Left renal pelvis (tissue), 4 donors: ENCODE measurements around the gene CELF5. TPM values are rescaled to one million over a fixed set of nuclear protein-coding genes. Genes with fewer than 3 reads are reported as not detected.

Source experiments
- DNase-seq, 4 donors: peaks; one replicate each; pipeline ENCODE4 v3.0.0-alpha.2; 2013; ENCODE audit warnings: low read depth in 4 of 4, low spot score in 3 of 4
- polyA plus RNA-seq, 4 donors: library from polyadenylated mRNA; unstranded; fragments of 120-200 nt; gene quantifications; one replicate each; pipeline ENCODE4 v1.2.1, GENCODE V29; 2013; ENCODE audit not compliant: insufficient read length in 4 of 4

CELF5 gene
- polyA plus RNA-seq = 1 to 10 TPM in 2 of 4 donors, under 1 TPM in 2; 0.76 to 1.3 (median 0.97) TPM

DNA sequence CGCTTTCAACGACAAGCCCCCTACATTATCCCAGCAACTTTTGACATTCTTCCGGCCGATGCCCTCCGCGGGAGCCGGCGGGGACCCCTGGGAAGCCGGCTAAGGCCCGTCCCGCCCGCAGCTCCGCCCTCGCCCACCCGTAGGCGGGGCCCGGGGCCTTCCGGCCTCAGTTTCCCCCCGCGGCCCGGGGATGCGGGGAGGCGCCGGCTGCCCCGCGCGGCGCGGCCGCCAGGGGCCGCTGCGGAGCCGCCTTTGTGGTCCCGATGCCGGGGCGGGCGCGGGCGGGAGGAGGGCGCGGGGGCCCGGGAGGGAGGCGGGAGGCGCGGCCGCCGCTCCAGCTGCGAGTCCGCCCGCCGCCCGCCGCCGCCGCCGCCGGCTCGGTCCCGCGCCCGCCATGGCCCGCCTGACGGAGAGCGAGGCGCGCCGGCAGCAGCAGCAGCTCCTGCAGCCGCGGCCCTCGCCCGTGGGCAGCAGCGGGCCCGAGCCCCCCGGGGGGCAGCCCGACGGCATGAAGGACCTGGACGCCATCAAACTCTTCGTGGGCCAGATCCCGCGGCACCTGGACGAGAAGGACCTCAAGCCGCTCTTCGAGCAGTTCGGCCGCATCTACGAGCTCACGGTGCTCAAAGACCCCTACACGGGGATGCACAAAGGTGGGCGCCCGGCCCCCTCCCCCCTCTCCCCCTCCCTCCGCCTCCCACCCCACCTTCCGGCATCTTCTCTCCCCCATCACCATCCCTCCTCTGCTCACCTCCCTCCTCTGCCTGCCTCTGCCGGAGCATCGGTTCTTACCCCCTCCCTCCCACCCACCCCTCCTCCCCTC lies at the start of gene CELF5:
TSS of gene CELF5 (plus strand) at position 316 of the 823 bp plus-strand sequence. CDS start at position 395, 79 bp downstream.
- DNase-seq = peak in 2 of 4 donors; percentile 6 to 29

DNA sequence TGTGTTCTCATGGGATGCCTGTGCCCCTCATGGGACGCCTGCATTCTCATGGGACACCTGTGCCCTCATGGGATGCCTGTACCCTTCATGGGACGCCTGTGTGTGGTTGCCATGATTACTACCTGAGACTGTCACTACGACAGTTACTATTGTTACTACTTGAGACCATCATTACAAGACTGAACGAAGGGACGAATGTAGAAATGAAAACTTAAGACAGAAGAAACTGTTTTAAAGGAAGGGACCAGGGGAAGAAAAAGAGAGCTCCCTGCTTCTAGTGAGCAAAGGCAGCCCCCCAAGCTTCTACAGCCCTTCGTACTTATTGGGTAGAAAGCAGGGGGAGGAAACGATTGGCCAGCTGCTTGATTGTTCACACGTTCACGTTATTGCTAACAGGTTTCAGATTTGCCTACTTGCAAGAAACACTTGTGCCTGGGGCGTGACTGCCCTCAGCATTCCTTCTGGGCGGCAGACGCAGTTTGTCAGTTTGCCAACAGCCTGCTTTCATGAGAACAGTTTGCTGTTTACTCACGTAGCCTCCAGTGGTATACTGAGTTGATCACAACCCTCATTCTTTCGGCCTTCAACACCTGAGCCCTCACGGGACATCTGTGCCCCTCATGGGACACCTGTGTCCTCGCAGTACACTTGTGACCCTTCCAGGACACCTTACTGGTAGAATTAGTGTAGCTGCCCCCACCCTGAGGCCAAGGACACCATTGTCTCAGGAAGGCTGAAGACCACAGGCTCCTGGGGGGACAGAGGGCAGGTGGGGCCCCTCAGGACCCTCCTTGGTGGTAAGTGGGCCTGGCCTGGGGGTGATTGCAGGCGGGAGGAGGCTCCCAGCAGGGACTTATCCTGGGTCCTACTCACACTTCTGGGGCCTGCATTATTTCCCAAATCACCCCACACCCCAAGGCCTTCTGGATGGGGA lies 48.4 kb upstream of the CELF5 start:
- DNase-seq = no peak

- DNase-seq = no peak
Observed at GRCh38 chr19:3176715-3177501, 47.6 kb upstream of the CELF5 start.

DNA sequence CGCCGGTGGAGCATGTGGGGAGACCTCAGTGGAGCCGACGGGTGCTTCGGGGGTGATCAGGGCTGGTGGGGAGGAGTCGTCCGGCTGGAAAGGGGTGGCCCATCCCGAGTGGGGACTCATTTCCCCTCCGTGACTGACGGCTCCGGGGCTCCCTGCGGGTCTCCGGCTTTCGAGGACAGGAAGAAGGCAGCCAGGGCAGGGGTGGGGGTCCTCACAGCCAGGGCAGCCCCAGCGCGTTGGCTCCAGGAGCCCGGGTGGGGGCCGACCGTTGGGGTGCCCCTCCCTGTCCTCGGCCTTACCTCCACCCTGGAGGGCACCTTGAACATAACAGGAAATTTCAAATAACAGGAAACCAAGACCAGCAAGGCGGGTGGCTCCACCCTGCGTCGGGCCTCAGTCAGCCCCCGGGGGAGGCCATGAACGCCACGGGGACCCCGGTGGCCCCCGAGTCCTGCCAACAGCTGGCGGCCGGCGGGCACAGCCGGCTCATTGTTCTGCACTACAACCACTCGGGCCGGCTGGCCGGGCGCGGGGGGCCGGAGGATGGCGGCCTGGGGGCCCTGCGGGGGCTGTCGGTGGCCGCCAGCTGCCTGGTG lies 46.0 kb upstream of the CELF5 start, which contains the start of gene S1PR4:
TSS of gene S1PR4 (plus strand) at position 393 of the 596 bp plus-strand sequence. CDS start at position 417, 24 bp downstream.
- DNase-seq = no peak

- no peak for DNase-seq
Observed at GRCh38 chr19:3178973-3179738, 45.3 kb upstream of the CELF5 start.

DNA sequence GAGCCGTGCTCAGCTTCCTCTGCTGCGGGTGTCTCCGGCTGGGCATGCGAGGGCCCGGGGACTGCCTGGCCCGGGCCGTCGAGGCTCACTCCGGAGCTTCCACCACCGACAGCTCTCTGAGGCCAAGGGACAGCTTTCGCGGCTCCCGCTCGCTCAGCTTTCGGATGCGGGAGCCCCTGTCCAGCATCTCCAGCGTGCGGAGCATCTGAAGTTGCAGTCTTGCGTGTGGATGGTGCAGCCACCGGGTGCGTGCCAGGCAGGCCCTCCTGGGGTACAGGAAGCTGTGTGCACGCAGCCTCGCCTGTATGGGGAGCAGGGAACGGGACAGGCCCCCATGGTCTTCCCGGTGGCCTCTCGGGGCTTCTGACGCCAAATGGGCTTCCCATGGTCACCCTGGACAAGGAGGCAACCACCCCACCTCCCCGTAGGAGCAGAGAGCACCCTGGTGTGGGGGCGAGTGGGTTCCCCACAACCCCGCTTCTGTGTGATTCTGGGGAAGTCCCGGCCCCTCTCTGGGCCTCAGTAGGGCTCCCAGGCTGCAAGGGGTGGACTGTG lies 44.6 kb upstream of the CELF5 start:
- DNase-seq = no peak

- DNase-seq = no peak
Observed at GRCh38 chr19:3183721-3184641, 40.5 kb upstream of the CELF5 start.

- DNase-seq = no peak
Observed at GRCh38 chr19:3184847-3185460, 39.5 kb upstream of the CELF5 start.

GRCh38 chr19:3185461-3186159 lies 38.9 kb upstream of the CELF5 start, which contains the start of gene NCLN:
NCLN (plus strand) TSS chr19:3185930; CDS start chr19:3186031, 101 bp downstream.
- peak; percentile 91 to 96 (median 94) for DNase-seq

DNA sequence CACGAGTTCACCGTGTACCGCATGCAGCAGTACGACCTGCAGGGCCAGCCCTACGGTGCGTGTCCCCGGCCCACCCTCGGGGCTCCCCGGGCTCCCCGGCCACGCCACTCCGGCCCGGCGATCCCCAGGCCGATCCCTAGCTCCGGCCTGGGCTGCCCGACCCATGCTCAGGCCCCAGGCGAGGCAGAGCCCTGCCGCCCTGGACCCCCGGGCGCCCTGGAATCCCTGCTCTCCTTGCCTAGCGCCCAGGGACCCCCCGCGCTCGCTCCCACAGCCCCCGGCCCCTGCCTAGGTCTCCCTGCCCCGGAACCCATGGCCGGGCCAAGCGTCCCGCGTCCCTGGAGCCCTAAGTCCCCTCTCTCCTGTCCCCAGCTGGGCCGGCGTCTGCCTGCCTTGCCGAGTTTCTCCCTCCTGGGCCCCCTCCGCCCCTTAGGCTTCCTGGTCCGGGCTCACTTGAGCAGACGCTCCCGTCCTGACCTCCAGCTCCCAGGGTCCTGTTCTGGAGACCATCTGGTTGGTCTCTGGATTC lies 38.2 kb upstream of the CELF5 start:
- peak in 1 of 4 donors; percentile 11 for DNase-seq

- no peak for DNase-seq
Observed at GRCh38 chr19:3186891-3187661, 37.4 kb upstream of the CELF5 start.

DNA sequence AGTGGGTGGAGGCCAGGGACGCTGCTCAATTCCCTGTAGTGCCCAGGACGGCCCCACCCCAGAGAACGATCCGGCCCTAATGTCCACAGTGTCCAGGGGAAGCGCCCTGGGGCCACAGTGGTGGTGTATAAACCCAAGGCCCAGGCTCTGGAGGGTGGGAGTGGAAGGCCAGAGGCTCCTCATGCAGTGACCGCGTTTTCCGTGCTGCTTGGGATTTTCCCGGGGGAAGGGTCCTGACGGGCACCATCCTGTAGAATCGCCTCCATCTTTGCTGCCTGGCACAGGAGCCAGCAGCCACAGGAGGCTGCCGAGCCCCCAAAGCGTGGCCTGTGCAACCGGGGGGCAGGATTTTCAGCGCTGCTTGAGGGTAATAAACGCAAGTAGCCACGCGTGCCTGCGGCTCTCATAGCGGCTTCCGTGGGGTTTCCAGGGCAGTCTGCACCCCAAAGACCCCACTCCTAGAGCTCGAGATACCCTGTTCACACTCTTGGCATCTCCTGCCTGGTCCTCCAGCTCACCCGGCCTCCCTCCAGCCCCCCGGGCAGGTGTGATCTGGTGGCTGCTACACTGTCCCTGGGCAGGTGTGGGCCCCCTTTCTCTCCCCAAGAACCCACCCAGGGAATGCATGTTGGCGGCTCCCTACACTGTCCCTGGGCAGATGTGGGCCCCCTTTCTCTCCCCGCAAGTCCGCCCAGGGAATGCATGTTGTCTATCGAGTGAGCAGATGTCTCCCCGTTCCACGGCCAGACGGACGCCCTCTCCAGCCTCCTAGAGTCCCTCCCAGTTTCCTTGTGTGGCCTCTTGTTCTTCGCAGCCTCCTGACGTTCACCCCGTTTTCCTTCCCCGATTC lies 36.6 kb upstream of the CELF5 start:
- DNase-seq = no peak

DNA sequence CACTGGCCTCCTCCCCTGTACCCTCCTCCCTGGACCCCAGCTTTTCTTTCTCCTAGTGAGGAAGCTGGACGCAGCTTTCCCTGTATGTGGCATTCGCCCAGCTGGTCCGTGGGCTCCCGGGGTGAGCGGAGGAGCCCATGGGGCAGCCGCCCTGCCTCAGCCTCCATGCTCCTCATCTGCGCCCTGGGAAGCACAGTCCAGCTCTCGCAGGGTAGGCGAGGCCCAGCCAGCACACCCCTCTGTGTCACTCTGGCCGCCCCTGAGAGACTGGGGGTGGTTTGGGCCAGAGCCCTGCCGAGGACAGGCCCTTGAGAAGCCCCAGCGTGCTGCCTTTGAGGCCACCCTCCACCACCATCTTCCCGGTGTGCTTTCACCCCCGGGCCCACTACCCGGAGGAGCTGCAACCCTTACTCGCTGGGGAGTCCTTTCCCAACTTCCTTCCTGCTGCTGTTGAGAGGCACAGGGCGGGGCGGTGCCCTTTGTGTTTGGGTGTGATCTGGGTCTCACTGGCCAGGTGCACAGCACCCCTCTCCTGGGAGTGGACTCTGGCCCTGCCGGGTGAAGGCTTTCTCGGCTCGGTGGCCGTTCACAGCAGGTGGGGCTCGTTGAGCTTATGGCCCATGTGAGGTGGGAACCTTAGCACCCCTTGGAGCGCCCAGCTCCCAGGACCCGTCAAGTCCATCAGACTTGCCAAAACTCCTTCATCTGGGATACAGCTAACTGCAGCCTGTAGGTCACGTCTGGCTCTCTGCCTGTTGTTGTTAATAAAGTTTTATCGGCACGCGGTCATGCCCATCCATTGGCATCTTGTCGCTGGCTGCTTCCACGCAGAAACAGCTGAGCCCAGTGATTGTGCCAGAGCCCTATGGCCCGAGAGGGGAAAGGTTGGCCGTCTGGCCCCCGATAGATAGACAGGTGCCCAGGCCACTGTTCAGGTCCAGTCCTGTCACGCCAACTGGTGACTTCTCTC lies 35.5 kb upstream of the CELF5 start:
- DNase-seq = no peak
